ENCODE results near the gene IGSF3. TPM values are rescaled to one million over a fixed set of nuclear protein-coding genes. Genes with fewer than 3 reads are reported as not detected.

Gene IGSF3
- total RNA-seq, 2 donors from 2014 or later: 21.4 to 30.6 TPM

DNA sequence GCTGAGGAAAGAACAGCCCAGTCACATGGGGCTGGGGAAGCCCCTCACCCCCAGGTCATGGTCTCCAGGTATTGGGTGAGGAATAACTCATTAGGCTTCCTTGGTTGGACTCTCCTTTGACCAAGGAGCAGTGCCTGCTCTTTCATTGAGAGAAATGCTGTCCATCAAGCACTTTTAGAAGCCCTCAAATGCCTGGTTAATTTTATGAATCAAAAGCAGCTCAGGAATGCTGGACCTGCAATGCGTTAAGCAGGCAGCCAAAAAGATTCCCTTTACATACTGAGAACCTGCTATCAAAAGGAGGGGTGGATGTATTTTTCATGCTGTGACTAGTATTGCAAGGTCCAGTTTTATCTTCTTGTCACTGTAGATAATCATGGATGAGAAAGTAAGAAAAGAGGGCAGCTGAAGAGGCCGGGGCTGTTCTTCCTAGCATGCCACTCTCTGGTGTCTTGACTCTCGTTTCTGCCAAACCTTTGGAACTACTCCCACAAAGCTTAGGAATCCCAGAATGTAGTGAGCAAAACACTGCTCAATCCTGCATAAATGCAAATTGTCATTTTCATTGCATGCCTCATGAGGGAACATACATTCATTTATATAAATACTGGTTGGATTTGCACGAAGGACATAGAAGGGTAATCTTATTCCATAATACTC lies 94.6 kb downstream of the IGSF3 start:
- DNase-seq: no peak
- no peaks in the 10 kb centered on the region for H3K9me3 ChIP-seq
- H3K27ac ChIP-seq: no peak overlapping the region
- no peak overlapping the region for H3K9ac ChIP-seq (ENCODE audit: low read depth in 2 of 2, low read length in 2 of 2)
- no peaks in the 10 kb centered on the region for H3K36me3 ChIP-seq
- H3K4me1 ChIP-seq: no peaks in the 10 kb centered on the region
- TF ChIP-seq CTCF (IDR thresholded peaks at IDR 0.05): no peak
- H3K27me3 ChIP-seq: no peaks in the 10 kb centered on the region
- H3K4me3 ChIP-seq: no peak overlapping the region
- intact Hi-C loops (cut with DNase I): loop anchor here (5.0 kb wide), 1 partner anchor 484 kb away; no protein-coding TSS in a partner anchor

DNA sequence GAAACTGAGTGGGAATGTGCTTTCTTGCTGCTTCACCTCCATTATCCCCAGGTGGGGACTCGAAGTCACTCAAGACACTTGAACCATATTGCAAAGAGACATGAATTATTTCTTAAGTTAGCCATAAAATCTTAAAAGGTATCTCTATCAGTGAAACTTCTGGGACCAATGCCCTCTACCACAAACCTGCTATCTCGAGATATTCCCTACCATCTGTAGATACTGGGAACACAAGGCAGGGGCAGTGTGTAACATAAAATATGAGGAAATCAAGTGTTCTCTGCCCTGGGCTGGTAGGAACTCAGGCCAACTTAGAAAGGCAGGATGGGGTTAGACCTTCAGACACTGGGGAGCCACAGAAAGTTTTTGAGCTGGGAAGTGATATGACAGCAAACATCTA lies 95.4 kb downstream of the IGSF3 start:
- Histone ChIP-seq H3K27ac (no peak overlapping the region), H3K27me3 (no peaks in the 10 kb centered on the region), H3K4me1 (no peaks in the 10 kb centered on the region), H3K4me3 (no peak overlapping the region), H3K36me3 (no peaks in the 10 kb centered on the region), H3K9ac (ENCODE audit: low read depth in 2 of 2, low read length in 2 of 2) (no peak overlapping the region), H3K9me3 (no peaks in the 10 kb centered on the region)
- intact Hi-C loops (cut with DNase I): loop anchor here (5.0 kb wide), 1 partner anchor 485 kb away; no protein-coding TSS in a partner anchor
- no peak for TF ChIP-seq CTCF (IDR thresholded peaks at IDR 0.05)
- no peak for DNase-seq

DNA sequence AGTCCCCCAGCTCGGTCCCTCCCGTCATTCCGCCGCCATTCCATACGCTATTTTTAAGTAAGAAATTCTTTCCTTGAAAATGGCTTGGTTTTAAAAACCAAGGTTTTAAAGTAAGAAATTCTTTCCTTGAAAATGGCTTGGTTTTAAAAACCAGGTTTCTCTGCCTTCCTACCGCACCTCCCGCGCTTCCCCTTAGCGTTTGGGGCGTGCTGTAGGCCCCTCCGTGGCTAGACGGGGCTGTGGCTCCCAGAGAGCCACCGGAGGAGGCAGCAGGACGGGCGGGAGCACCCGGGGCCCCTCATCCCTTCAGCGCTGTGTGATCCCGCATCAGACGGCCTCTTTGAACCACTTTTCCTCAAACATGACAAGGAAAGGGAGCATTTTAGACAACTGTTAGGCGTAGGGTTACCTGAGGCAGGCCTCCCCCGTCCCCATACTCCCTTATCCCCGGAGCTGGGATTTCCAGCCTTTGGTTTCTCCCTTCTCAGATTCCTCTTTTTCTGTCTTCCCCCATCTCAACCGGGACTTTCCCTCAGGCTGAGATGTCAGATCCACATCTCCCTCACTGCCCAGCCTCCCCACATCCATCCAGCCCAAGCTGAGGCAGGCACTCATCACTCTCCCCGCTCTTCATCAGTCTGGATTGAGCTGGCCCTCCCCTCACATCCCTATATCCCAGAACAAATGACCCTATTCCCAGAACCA lies 96.2 kb downstream of the IGSF3 start:
- TF ChIP-seq CTCF (IDR thresholded peaks at IDR 0.05): no peak
- DNase-seq: peak; percentile 27
- intact Hi-C loops (cut with DNase I): loop anchor here (5.0 kb wide), 1 partner anchor 486 kb away; no protein-coding TSS in a partner anchor

GRCh38 chr1:116570358-116571214 lies 96.9 kb downstream of the IGSF3 start, which contains the start of gene CD58:
Gene CD58 (minus strand): TSS chr1:116571026. CDS start chr1:116570972, 54 bp downstream.
- peak within 1 kb of the TSS; percentile 89 to 98 for H3K9ac ChIP-seq (ENCODE audit: low read depth in 2 of 2, low read length in 2 of 2)
- DNase-seq: peak; percentile 93
- H3K27ac ChIP-seq: peak within 1 kb of the TSS; percentile 96
- peak within 1 kb of the TSS; percentile 66 for H3K4me3 ChIP-seq
- no peaks in the 10 kb centered on the region for H3K27me3 ChIP-seq
- TF ChIP-seq CTCF (IDR thresholded peaks at IDR 0.05): peak; percentile 71
- peaks cover 4% of the 10 kb centered on the region for H3K4me1 ChIP-seq
- no peaks in the 10 kb centered on the region for H3K36me3 ChIP-seq
- intact Hi-C loops (cut with DNase I): loop anchor here (5.0 kb wide), 1 partner anchor 487 kb away; no protein-coding TSS in a partner anchor
- no peaks in the 10 kb centered on the region for H3K9me3 ChIP-seq

More for the DNA sequence above, 96.2 kb downstream of the IGSF3 start:
- Histone ChIP-seq H3K27me3 (no peaks in the 10 kb centered on the region), H3K4me3 (peak overlapping the region; percentile 66), H3K4me1 (peaks cover 2% of the 10 kb centered on the region), H3K9ac (ENCODE audit: low read depth in 2 of 2, low read length in 2 of 2) (peak overlapping the region; percentile 78 to 89), H3K36me3 (no peaks in the 10 kb centered on the region), H3K9me3 (no peaks in the 10 kb centered on the region), H3K27ac (peak overlapping the region; percentile 96)
